Right lobe of liver (tissue), 6 donors: ENCODE measurements around the gene GPATCH2. TPM values are rescaled to one million over a fixed set of nuclear protein-coding genes. Genes with fewer than 3 reads are reported as not detected.

Experiments
- ATAC-seq, 4 donors: fragments of 200-7000 bp; cut with Tn5 transposase; one replicate each; pipeline ENCODE4 v1.9.1; 2020; ENCODE audit warnings: mild to moderate bottlenecking in 4 of 4, moderate library complexity in 4 of 4
- DNase-seq, 3 donors: peaks; one replicate each; pipeline ENCODE4 v3.0.0-alpha.2; 2020
- H3K27ac ChIP-seq, 3 donors: fragments of 200-600 bp; one replicate each; pipeline ENCODE4 v1.8.0; 2022
- H3K27me3 ChIP-seq, 2 donors: fragments of 200-600 bp; one replicate each; pipeline ENCODE4 v1.8.0; 2022
- H3K36me3 ChIP-seq, 4 donors: fragments of 200-600 bp; sonication (generic) in 1 of 4; one replicate each; pipeline versions ENCODE4 v1.5.1 to v1.8.0; 2017 to 2022; ENCODE audit warnings: control low read depth in 1 of 4
- H3K4me1 ChIP-seq, 4 donors: fragments of 200-600 bp; sonication (generic) in 1 of 4; one replicate each; pipeline versions ENCODE4 v1.5.1 to v1.8.0; 2017 to 2022; ENCODE audit warnings: control low read depth in 1 of 4
- H3K4me3 ChIP-seq, 3 donors: fragments of 200-600 bp; one replicate each; pipeline ENCODE4 v1.8.0; 2022
- H3K9me3 ChIP-seq, 4 donors: fragments of 200-600 bp; sonication (generic) in 1 of 4; one replicate each; pipeline versions ENCODE4 v1.5.1 to v1.8.0; 2017 to 2022; ENCODE audit warnings: control low read depth in 1 of 4
- POLR2A ChIP-seq: fragments of 450-650 bp; IDR thresholded peaks from one replicate; pipeline ENCODE4 v1.6.1; 2017; ENCODE audit warnings: antibody characterized with exemption, mild to moderate bottlenecking
- WGBS: methylation state at CpG from one replicate; pipeline ENCODE4 v1.1.6; 2018; ENCODE audit warnings: low coverage, low lambda C conversion rate; ENCODE audit not compliant: insufficient coverage; ENCODE audit errors: missing lambda C conversion rate; 5-methylcytosine and 5-hydroxymethylcytosine counted together
- intact Hi-C, 2 donors: fragments of 100-400 bp; cut with DNase I; formaldehyde crosslinking; loops; one replicate each; pipeline versions ENCODE4 v1.11.2 to v1.14.1; 2022
- total RNA-seq, 6 experiments: library from RNA; depleted of rRNA in 2 of 6; stranded (reverse); fragments of >200 nt in 2 of 6; fragmentation: NEBNext Ultra II Directional in 3 of 6; extraction: Animal tissue kit (Norgen Biotek cat#: 25700) in 3 of 6; gene quantifications; one replicate each; pipeline versions ENCODE4 v1.1.0 to v1.2.4, GENCODE V29; 2016 to 2023
- TF ChIP-seq, protein P1 (sequence below), 4 donors: fragments of 200-600 bp in 3 of 4; fragments of 450-650 bp in 1 of 4; IDR thresholded peaks; one replicate each; pipeline versions ENCODE4 v1.5.1 to v1.8.0; 2016 to 2022; ENCODE audit warnings: antibody characterized with exemption in 4 of 4, mild to moderate bottlenecking in 2 of 4
- donor health status: DM: no; HTN: yes; CAD: no.
- donor health status: DM: no; HTN: no; CAD: no.
- donor health status: DM: no; HTN: no; CAD: no.
- donor health status: DM: no; HTN: yes; CAD: no.
- donor health status: DM: no; HTN: yes; CAD: no.

GPATCH2 gene
- total RNA-seq, 6 experiments from 2014 or later = 3.3 to 6.6 (median 4.6) TPM

GRCh38 chr1:217522277-217522676, 108.6 kb downstream of the GPATCH2 start:
- intact Hi-C loops = no loop called here
- Histone ChIP-seq H3K4me1 (no peaks in the 10 kb centered on the region), H3K36me3 (no peaks in the 10 kb centered on the region), H3K4me3 (no peak overlapping the region), H3K27me3 (no peaks in the 10 kb centered on the region), H3K9me3 (no peaks in the 10 kb centered on the region), H3K27ac (no peak overlapping the region)
- no peak for TF ChIP-seq POLR2A
- 96% methylated on average over 3 of the region's 3 CpGs for WGBS
- DNase-seq (no peak), ATAC-seq (no peak)

DNA sequence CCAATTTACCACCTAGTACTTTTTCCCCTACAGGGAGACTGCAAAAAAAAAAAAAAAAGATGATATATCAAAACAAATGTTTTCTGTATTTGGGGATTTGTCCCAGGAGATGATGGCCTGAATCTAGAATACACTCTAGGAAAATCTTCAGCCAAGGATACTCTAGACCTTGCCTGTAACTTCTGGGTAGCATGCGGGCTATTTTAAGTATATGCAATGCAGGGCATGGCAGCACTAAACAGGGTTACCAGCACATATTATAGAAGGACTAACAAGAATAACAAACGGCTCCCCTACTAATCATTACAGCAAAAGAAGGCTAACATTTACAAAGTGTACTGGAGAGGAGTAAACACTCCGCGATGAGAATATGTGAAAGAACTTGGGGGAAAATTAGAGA, 109.6 kb downstream of the GPATCH2 start:
- no peaks in the 10 kb centered on the region for H3K27me3 ChIP-seq
- 84% methylated on average over 4 of the region's 4 CpGs for WGBS
- DNase-seq (no peak), ATAC-seq (no peak)
- no peaks in the 10 kb centered on the region for H3K9me3 ChIP-seq
- no peaks in the 10 kb centered on the region for H3K4me1 ChIP-seq
- no peaks in the 10 kb centered on the region for H3K36me3 ChIP-seq
- no peak overlapping the region for H3K27ac ChIP-seq
- intact Hi-C loops = no loop called here
- H3K4me3 ChIP-seq = no peak overlapping the region
- TF ChIP-seq, protein P1, sequence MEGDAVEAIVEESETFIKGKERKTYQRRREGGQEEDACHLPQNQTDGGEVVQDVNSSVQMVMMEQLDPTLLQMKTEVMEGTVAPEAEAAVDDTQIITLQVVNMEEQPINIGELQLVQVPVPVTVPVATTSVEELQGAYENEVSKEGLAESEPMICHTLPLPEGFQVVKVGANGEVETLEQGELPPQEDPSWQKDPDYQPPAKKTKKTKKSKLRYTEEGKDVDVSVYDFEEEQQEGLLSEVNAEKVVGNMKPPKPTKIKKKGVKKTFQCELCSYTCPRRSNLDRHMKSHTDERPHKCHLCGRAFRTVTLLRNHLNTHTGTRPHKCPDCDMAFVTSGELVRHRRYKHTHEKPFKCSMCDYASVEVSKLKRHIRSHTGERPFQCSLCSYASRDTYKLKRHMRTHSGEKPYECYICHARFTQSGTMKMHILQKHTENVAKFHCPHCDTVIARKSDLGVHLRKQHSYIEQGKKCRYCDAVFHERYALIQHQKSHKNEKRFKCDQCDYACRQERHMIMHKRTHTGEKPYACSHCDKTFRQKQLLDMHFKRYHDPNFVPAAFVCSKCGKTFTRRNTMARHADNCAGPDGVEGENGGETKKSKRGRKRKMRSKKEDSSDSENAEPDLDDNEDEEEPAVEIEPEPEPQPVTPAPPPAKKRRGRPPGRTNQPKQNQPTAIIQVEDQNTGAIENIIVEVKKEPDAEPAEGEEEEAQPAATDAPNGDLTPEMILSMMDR (IDR thresholded peaks at IDR 0.05) = no peak
- TF ChIP-seq POLR2A = no peak

GRCh38 chr1:217506878-217507277, 124.0 kb downstream of the GPATCH2 start:
- H3K27me3 ChIP-seq = no peaks in the 10 kb centered on the region
- H3K4me3 ChIP-seq = no peak overlapping the region
- H3K27ac ChIP-seq = no peak overlapping the region
- TF ChIP-seq POLR2A = no peak
- H3K9me3 ChIP-seq = no peaks in the 10 kb centered on the region
- H3K4me1 ChIP-seq = no peaks in the 10 kb centered on the region
- DNase-seq (no peak), ATAC-seq (no peak)
- 89% methylated on average over 2 of the region's 2 CpGs for WGBS
- intact Hi-C loops = no loop called here
- H3K36me3 ChIP-seq = no peaks in the 10 kb centered on the region

DNA sequence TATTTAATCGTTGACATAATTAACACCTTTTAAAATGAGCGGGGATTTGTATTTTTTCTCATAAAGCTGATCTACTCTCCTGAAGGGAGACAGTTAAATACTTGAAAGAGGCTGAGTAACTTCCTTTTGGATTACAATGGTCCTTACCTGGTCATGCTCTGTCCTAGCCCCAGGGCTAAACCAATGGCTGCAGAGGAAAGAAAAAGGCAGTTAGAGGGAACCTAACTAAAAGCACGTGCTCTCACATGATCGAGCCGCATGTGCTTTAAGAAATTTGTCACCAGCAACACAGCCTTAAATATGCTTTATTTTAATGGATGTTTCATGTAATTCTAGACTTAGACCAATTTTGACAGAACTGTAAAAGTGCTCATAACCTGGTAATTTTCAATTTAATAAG, 132.7 kb downstream of the GPATCH2 start:
- no peak overlapping the region for H3K4me3 ChIP-seq
- no peak overlapping the region for H3K27ac ChIP-seq
- H3K36me3 ChIP-seq = no peaks in the 10 kb centered on the region
- TF ChIP-seq, protein P1 (IDR thresholded peaks at IDR 0.05) = no peak
- no peak for TF ChIP-seq POLR2A
- intact Hi-C loops = no loop called here
- H3K9me3 ChIP-seq = no peaks in the 10 kb centered on the region
- no peak for ATAC-seq
- no peaks in the 10 kb centered on the region for H3K4me1 ChIP-seq
- no peaks in the 10 kb centered on the region for H3K27me3 ChIP-seq
- DNase-seq = no peak
- 86% methylated on average over 5 of the region's 5 CpGs for WGBS

DNA sequence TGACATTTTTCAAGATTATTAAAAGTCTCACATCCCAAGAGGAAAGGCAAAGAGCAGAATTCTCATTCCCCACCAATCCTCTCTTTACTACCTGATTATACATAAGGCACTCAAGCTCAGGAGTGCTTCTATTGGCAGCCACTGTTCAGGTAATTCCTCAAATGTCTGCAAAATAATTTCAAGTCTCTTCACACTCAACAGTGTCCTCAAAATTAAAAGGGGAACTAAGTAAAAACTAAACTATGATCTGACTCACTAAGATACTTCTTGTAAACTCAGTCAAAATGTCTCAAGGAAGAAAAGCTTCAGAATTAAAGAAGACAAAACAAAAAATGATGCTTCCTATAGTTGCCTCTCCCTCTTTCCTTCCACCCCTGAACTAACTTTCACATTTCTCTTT, 135.6 kb downstream of the GPATCH2 start:
- no peaks in the 10 kb centered on the region for H3K27me3 ChIP-seq
- no peak for ATAC-seq
- no peak for DNase-seq
- H3K9me3 ChIP-seq = no peaks in the 10 kb centered on the region
- TF ChIP-seq, protein P1 (IDR thresholded peaks at IDR 0.05) = no peak
- no peak for TF ChIP-seq POLR2A
- H3K4me1 ChIP-seq = no peaks in the 10 kb centered on the region
- H3K27ac ChIP-seq = no peak overlapping the region
- intact Hi-C loops = no loop called here
- H3K36me3 ChIP-seq = no peaks in the 10 kb centered on the region
- no peak overlapping the region for H3K4me3 ChIP-seq

- no peaks in the 10 kb centered on the region for H3K36me3 ChIP-seq
- WGBS = 75% methylated on average over 2 of the region's 2 CpGs
- no peaks in the 10 kb centered on the region for H3K9me3 ChIP-seq
- TF ChIP-seq POLR2A = no peak
- TF ChIP-seq, protein P1 (IDR thresholded peaks at IDR 0.05) = no peak
- ATAC-seq = no peak
- H3K27me3 ChIP-seq = no peaks in the 10 kb centered on the region
- H3K4me3 ChIP-seq = no peak overlapping the region
- no peaks in the 10 kb centered on the region for H3K4me1 ChIP-seq
- no peak for DNase-seq
- no peak overlapping the region for H3K27ac ChIP-seq
- intact Hi-C loops = no loop called here
These were observed 136.1 kb downstream of the GPATCH2 start for GRCh38 chr1:217494767-217495166.
